ENCODE results near the gene PUS1. TPM values are rescaled to one million over a fixed set of nuclear protein-coding genes. Genes with fewer than 3 reads are reported as not detected.

Gene PUS1
- total and polyA plus RNA-seq, 4 donors, result 6.8 to 35.6 (median 29.8) TPM

- Histone ChIP-seq H3K27me3 (ENCODE audit: control insufficient read depth in 3 of 3, insufficient read depth in 3 of 3, low read length in 2 of 3) (no peaks in the 10 kb centered on the region), H3K4me1 (ENCODE audit: control insufficient read depth in 5 of 5, insufficient read depth in 5 of 5, low read length in 5 of 5) (peaks cover 0 to 10% (median 0%) of the 10 kb centered on the region in 5 donors), H3K4me3 (no peak overlapping the region), H3K9ac (ENCODE audit: insufficient read depth in 1 of 2, low read length in 2 of 2) (no peak overlapping the region), H3K27ac (ENCODE audit: low read depth in 1 of 2, low read length in 1 of 2) (no peak overlapping the region), H3K36me3 (ENCODE audit: control insufficient read depth in 4 of 4, insufficient read depth in 4 of 4, low read length in 4 of 4) (peaks cover 15 to 26% (median 20%) of the 10 kb centered on the region in 4 donors), H3K9me3 (ENCODE audit: control insufficient read depth in 4 of 4, insufficient read depth in 3 of 4, low read length in 3 of 4) (no peaks in the 10 kb centered on the region)
- ATAC-seq (ENCODE audit: insufficient read depth, low FRiP score) (no peak), DNase-seq (no peak)
- TF ChIP-seq CTCF (IDR thresholded peaks at IDR 0.05; ENCODE audit: control extremely low read depth, extremely low read depth), result no peak
- WGBS, 2 donors, result 94% methylated on average over 11 of the region's 11 CpGs
Measured at GRCh38 chr12:131934535-131934934, 5.5 kb downstream of the PUS1 start.

DNA sequence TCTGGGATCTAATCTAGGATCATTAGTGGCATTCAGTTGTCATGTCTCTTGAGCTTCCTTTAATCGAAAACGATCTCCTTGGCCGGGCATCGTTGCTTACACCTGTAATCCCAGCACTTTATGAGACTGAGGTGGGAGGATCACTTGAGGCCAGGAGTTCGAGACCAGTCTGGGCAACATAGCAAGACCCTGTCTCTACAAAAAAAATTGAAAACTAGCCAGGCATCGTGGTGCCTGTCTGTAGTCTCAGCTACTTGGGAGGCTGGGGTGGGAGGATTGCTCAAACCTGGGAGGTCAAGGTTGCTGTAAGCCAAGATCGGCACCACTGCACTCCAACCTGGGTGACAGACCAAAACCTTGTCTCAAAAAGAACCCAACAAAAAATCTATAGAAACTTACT lies 9.0 kb downstream of the PUS1 start:
- ATAC-seq (ENCODE audit: insufficient read depth, low FRiP score) (no peak), DNase-seq (no peak)
- no peaks in the 10 kb centered on the region for H3K4me1 ChIP-seq (ENCODE audit: control insufficient read depth in 5 of 5, insufficient read depth in 5 of 5, low read length in 5 of 5)
- H3K27me3 ChIP-seq (ENCODE audit: control insufficient read depth in 3 of 3, insufficient read depth in 3 of 3, low read length in 2 of 3), result no peaks in the 10 kb centered on the region
- H3K4me3 ChIP-seq, result no peak overlapping the region
- H3K9ac ChIP-seq (ENCODE audit: insufficient read depth in 1 of 2, low read length in 2 of 2), result no peak overlapping the region
- WGBS, 2 donors, result 93 to 94% methylated on average over 7 of the region's 7 CpGs
- peaks cover 12 to 31% (median 18%) of the 10 kb centered on the region in 4 donors for H3K36me3 ChIP-seq (ENCODE audit: control insufficient read depth in 4 of 4, insufficient read depth in 4 of 4, low read length in 4 of 4)
- no peak overlapping the region for H3K27ac ChIP-seq (ENCODE audit: low read depth in 1 of 2, low read length in 1 of 2)
- H3K9me3 ChIP-seq (ENCODE audit: control insufficient read depth in 4 of 4, insufficient read depth in 3 of 4, low read length in 3 of 4), result no peaks in the 10 kb centered on the region
- no peak for TF ChIP-seq CTCF (IDR thresholded peaks at IDR 0.05; ENCODE audit: control extremely low read depth, extremely low read depth)

DNA sequence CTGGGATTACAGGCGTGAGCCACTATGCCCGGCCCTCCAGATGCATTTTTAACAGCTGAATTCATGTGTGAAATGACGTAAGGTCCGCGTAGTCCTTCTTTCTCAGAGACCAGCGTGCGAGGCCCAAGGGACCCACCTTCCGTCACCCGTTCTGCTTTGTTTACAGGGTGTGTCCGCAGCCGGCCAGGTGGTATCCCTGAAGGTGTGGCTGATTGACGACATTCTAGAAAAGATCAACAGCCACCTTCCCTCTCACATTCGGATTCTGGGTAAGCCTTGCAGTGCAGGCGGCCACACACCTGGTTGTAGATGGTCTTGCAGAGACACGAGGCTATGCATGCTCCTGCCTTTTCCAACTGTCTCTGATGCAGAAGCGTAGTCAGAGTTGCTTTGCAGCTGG lies 9.9 kb downstream of the PUS1 start:
- peaks cover 5 to 29% (median 12%) of the 10 kb centered on the region in 4 donors for H3K36me3 ChIP-seq (ENCODE audit: control insufficient read depth in 4 of 4, insufficient read depth in 4 of 4, low read length in 4 of 4)
- no peak overlapping the region for H3K27ac ChIP-seq (ENCODE audit: low read depth in 1 of 2, low read length in 1 of 2)
- no peak for ATAC-seq (ENCODE audit: insufficient read depth, low FRiP score)
- WGBS, 2 donors, result 93 to 94% methylated on average over 16 of the region's 16 CpGs
- TF ChIP-seq CTCF (IDR thresholded peaks at IDR 0.05; ENCODE audit: control extremely low read depth, extremely low read depth), result no peak
- no peaks in the 10 kb centered on the region for H3K4me1 ChIP-seq (ENCODE audit: control insufficient read depth in 5 of 5, insufficient read depth in 5 of 5, low read length in 5 of 5)
- H3K9ac ChIP-seq (ENCODE audit: insufficient read depth in 1 of 2, low read length in 2 of 2), result no peak overlapping the region
- no peak for DNase-seq
- no peaks in the 10 kb centered on the region for H3K9me3 ChIP-seq (ENCODE audit: control insufficient read depth in 4 of 4, insufficient read depth in 3 of 4, low read length in 3 of 4)
- H3K4me3 ChIP-seq, result no peak overlapping the region
- H3K27me3 ChIP-seq (ENCODE audit: control insufficient read depth in 3 of 3, insufficient read depth in 3 of 3, low read length in 2 of 3), result no peaks in the 10 kb centered on the region

DNA sequence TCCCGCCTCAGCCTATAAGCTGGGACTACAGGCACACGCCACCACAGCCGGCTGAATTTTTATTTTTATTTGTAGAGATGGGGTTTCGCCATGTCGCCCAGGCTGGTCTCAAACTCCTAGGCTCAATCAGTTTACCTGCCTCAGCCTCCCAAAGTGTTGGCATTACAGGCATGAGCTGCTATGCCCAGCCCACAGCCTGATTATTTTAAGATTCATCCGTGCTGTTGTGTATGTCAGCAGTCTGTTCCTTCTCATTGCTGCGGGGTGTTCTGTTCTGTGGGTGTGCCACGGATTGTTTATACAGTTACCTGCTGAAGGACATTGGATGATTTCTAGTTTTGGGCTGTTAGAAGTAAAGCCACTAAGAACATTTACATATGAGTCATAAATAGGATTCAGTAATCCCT lies 11.1 kb downstream of the PUS1 start:
- no peaks in the 10 kb centered on the region for H3K4me1 ChIP-seq (ENCODE audit: control insufficient read depth in 5 of 5, insufficient read depth in 5 of 5, low read length in 5 of 5)
- H3K9ac ChIP-seq (ENCODE audit: insufficient read depth in 1 of 2, low read length in 2 of 2), result no peak overlapping the region
- H3K27ac ChIP-seq (ENCODE audit: low read depth in 1 of 2, low read length in 1 of 2), result no peak overlapping the region
- ATAC-seq (ENCODE audit: insufficient read depth, low FRiP score), result no peak
- no peak for TF ChIP-seq CTCF (IDR thresholded peaks at IDR 0.05; ENCODE audit: control extremely low read depth, extremely low read depth)
- H3K9me3 ChIP-seq (ENCODE audit: control insufficient read depth in 4 of 4, insufficient read depth in 3 of 4, low read length in 3 of 4), result peaks cover 0 to 4% (median 0%) of the 10 kb centered on the region in 4 donors
- H3K36me3 ChIP-seq (ENCODE audit: control insufficient read depth in 4 of 4, insufficient read depth in 4 of 4, low read length in 4 of 4), result peaks cover 5 to 27% (median 9%) of the 10 kb centered on the region in 4 donors
- H3K27me3 ChIP-seq (ENCODE audit: control insufficient read depth in 3 of 3, insufficient read depth in 3 of 3, low read length in 2 of 3), result no peaks in the 10 kb centered on the region
- 92 to 93% methylated on average over 8 of the region's 8 CpGs for WGBS, 2 donors
- no peak for DNase-seq
- no peak overlapping the region for H3K4me3 ChIP-seq
